WERI-Rb-1 (cell line): Measurements from ENCODE around the gene CLCN3.
A peak's percentile ranks its signal among the peaks of the same experiment; 100 is the strongest.
"Not testable (repeated sequence)": the region's sequence is repeated elsewhere in the genome, so short reads cannot be mapped to it uniquely, and the experiment has no call there.

Experiments
- DNase-seq: peaks from one replicate; pipeline ENCODE4 v3.0.0-alpha.2; 2020
- H3K27ac ChIP-seq: fragments of 250-450 bp; sonication (Bioruptor Pico); 2 replicates; pipeline ENCODE4 v1.5.1; 2020; ENCODE audit warnings: mild to moderate bottlenecking, moderate library complexity
- H3K27me3 ChIP-seq: fragments of 250-450 bp; sonication (Bioruptor Pico); 2 replicates; pipeline ENCODE4 v1.5.1; 2021; ENCODE audit warnings: mild to moderate bottlenecking, low read depth, moderate library complexity; ENCODE audit not compliant: insufficient read depth, severe bottlenecking
- H3K36me3 ChIP-seq: fragments of 250-450 bp; sonication (Bioruptor Pico); 2 replicates; pipeline ENCODE4 v1.5.1; 2020; ENCODE audit warnings: mild to moderate bottlenecking, moderate library complexity
- H3K4me3 ChIP-seq: 2 replicates; pipeline ENCODE4 v1.5.1; 2011; ENCODE audit warnings: low read depth, mild to moderate bottlenecking, control low read depth, low read length
- H3K9me3 ChIP-seq: fragments of 250-450 bp; sonication (Bioruptor Pico); 2 replicates; pipeline ENCODE4 v1.5.1; 2021; ENCODE audit warnings: mild to moderate bottlenecking, moderate library complexity; ENCODE audit not compliant: severe bottlenecking
- TF ChIP-seq, protein P1 (sequence below): IDR thresholded peaks from 2 replicates; pipeline ENCODE4 v1.5.1; 2011; ENCODE audit warnings: low read depth, mild to moderate bottlenecking, control low read depth, inconsistent platforms, low read length

Gene CLCN3

DNA sequence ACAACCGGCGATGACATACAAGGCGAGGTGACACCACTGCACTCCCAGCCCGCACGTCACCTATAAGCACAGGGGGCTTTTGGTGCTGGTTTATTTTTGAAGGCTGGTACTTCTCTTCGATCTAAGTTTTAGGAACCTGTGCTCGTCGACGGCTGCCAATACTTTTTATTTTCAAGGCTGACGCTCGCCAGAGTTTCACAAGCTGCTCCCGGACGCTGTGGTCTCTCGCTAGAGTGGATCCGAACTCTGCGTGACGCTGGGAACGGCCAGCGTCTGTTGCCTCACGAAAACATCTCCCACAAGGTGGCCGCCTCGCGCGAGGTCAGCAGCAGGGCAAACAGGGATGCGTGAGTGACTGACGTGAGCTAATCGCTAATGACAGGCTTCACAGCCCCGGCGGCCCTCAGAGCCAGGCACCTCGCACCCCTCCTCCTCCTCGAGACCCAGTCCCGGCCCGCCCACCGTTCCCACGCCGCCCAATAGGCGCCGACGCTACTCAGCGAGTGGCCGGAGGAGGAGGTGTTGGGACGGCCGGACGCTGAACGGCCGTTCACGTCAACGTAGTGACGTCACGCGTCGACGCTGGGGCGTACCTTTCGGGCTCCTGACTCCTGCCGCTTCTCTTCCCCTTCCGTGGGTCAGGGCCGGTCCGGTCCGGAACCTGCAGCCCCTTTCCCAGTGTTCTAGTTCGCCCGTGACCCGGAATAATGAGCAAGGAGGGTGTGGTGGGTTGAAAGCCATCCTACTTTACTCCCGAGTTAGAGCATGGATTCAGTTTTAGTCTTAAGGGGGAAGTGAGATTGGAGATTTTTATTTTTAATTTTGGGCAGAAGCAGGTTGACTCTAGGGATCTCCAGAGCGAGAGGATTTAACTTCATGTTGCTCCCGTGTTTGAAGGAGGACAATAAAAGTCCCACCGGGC lies at the start of gene CLCN3:
TSS of gene CLCN3 (plus strand) at position 621 of the 922 bp plus-strand sequence. CDS start 15,351 bp downstream, outside the sequence.
- Histone ChIP-seq H3K9me3 (no peaks in the 10 kb centered on the region), H3K27ac (peak within 1 kb of the TSS; percentile 91), H3K36me3 (no peaks in the 10 kb centered on the region), H3K27me3 (no peaks in the 10 kb centered on the region), H3K4me3 (peak within 1 kb of the TSS; percentile 87)
- TF ChIP-seq, protein P1, sequence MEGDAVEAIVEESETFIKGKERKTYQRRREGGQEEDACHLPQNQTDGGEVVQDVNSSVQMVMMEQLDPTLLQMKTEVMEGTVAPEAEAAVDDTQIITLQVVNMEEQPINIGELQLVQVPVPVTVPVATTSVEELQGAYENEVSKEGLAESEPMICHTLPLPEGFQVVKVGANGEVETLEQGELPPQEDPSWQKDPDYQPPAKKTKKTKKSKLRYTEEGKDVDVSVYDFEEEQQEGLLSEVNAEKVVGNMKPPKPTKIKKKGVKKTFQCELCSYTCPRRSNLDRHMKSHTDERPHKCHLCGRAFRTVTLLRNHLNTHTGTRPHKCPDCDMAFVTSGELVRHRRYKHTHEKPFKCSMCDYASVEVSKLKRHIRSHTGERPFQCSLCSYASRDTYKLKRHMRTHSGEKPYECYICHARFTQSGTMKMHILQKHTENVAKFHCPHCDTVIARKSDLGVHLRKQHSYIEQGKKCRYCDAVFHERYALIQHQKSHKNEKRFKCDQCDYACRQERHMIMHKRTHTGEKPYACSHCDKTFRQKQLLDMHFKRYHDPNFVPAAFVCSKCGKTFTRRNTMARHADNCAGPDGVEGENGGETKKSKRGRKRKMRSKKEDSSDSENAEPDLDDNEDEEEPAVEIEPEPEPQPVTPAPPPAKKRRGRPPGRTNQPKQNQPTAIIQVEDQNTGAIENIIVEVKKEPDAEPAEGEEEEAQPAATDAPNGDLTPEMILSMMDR, result peak; percentile 30; the same call in 1 of the 2 replicates
- peak; percentile 100 for DNase-seq

DNA sequence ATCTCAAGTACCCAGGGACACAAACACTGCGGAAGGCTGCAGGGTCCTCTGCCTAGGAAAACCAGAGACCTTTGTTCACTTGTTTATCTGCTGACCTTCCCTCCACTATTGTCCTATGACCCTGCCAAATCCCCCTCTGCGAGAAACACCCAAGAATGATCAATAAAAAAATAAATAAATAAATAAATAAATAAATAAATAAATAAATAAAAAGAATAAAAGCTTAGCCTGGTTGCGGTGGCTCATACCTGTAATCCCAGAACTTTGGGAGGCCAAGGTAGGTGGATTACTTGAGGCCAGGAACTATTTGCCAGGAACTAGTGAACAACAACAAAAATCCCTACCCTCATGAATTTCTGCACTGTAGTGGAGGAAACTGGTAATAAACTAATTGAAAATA lies 49.4 kb upstream of the CLCN3 start:
- not testable (repeated sequence) for H3K36me3 ChIP-seq, DNase-seq, H3K4me3 ChIP-seq

GRCh38 chr4:169571435-169571834 lies 48.9 kb upstream of the CLCN3 start:
- no peak overlapping the region for H3K4me3 ChIP-seq
- TF ChIP-seq, protein P1, result no peak
- peaks cover 7% of the 10 kb centered on the region for H3K36me3 ChIP-seq
- H3K9me3 ChIP-seq, result no peaks in the 10 kb centered on the region
- no peak for DNase-seq
- no peak overlapping the region for H3K27ac ChIP-seq
- H3K27me3 ChIP-seq, result no peaks in the 10 kb centered on the region

More for the DNA sequence above, 49.4 kb upstream of the CLCN3 start:
- H3K27ac ChIP-seq, H3K9me3 ChIP-seq, H3K27me3 ChIP-seq: not testable (repeated sequence)

DNA sequence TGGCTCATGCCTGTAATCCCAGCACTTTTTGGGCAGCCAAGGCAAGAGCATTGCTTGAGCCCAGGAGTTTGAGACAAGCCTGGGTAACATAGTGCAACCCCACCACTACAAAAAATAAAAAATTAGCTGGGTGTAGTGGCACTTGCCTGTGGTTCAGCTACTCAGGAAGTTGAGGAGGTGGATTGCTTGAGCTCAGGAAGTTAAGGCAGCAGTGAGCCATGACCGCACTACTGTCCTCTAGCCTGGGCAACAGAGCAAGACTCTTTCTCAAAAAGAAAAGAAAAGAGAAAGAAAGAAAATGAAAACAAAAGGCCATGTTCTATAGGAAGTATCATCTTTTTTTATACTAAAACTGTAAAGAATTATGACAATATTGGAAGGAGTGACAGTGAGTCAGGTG lies 46.5 kb upstream of the CLCN3 start:
- no peak overlapping the region for H3K4me3 ChIP-seq
- H3K9me3 ChIP-seq, result no peaks in the 10 kb centered on the region
- no peaks in the 10 kb centered on the region for H3K27me3 ChIP-seq
- H3K27ac ChIP-seq, result no peak overlapping the region
- H3K36me3 ChIP-seq, result peaks cover 9% of the 10 kb centered on the region
- DNase-seq, result no peak
- TF ChIP-seq, protein P1, result no peak

DNA sequence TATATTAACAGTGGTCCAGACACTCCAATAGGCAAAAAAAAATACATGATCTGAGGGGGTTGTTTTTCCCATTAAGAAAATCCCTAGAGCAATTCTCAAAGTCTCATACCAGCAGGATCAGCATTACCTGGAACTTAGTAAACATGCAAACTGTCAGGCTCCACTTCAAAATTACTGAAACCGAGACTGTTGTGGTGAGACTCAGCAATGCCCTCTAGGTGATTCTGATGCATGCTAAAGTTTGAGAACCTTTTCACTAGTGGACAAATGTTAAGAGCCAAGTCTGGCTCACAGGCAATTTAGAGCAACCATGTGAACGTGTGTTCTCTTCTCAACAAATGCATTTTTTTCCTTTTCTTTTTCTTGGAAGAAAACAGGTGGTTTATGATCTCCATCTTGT lies 38.2 kb upstream of the CLCN3 start:
- Histone ChIP-seq H3K36me3 (peaks cover 20% of the 10 kb centered on the region), H3K4me3 (no peak overlapping the region), H3K9me3 (no peaks in the 10 kb centered on the region), H3K27me3 (no peaks in the 10 kb centered on the region), H3K27ac (no peak overlapping the region)
- DNase-seq, result no peak
- TF ChIP-seq, protein P1, result no peak

DNA sequence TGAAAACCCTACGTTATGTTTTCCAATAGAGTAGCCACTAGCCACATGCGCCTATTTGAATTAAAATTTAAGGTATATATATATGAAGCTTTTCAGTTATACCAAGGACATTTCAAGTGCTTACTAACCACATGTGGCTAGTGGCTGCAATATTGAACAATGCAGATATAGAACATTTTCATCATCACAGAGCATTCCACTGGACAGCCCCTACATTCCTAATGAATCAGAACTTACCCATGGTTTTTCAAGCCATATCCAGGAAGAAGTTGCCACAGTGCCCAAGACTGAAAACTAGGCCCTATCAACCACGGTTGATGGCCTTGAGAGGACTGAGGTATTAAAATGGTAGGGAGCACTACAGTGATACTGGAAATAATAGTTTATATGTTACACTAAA lies 37.7 kb upstream of the CLCN3 start:
- no peak for DNase-seq
- H3K27ac ChIP-seq, result no peak overlapping the region
- no peak overlapping the region for H3K4me3 ChIP-seq
- TF ChIP-seq, protein P1, result no peak
- H3K27me3 ChIP-seq, result no peaks in the 10 kb centered on the region
- no peaks in the 10 kb centered on the region for H3K9me3 ChIP-seq
- H3K36me3 ChIP-seq, result peaks cover 20% of the 10 kb centered on the region
